H1 (cell line): ENCODE measurements around the gene NENF. TPM values are rescaled to one million over a fixed set of nuclear protein-coding genes. Genes with fewer than 3 reads are reported as not detected.

Experiments used
- CTCF ChIA-PET: fragments of 300-600 bp; sonication (Branson Sonifier 250); formaldehyde crosslinking; loops from one replicate; lab custom pipeline; 2021; ENCODE audit not compliant: partially characterized antibody; lab: Charles Lee
- POLR2A ChIA-PET: fragments of 300-600 bp; sonication (Branson Sonifier 250); formaldehyde crosslinking; loops from one replicate; lab custom pipeline; 2021; ENCODE audit warnings: inconsistent platforms; ENCODE audit not compliant: partially characterized antibody; lab: Charles Lee
- DNase-seq, 2 experiments: peaks; one replicate each; pipeline versions ENCODE4 v3.0.0 to v3.0.0-alpha.2; 2010 to 2022; ENCODE audit warnings: low spot score in 2 of 2, low read depth in 1 of 2, mixed read lengths in 1 of 2
- FAIRE-seq: peaks from 2 replicates; lab custom pipeline; 2011; peaks lifted over from hg19 to GRCh38; lab: Jason Lieb, UNC
- H2AFZ ChIP-seq: 2 replicates; pipeline ENCODE4 v1.8.1; 2012; ENCODE audit warnings: low read length, inconsistent platforms
- H2AK5ac ChIP-seq: 2 replicates; pipeline ENCODE4 v1.6.1; 2013; ENCODE audit warnings: low read depth, low read length
- H2BK120ac ChIP-seq: replicated peaks from 2 replicates; pipeline ENCODE3; 2013; ENCODE audit warnings: low read depth, low read length, inconsistent platforms
- H2BK12ac ChIP-seq: 2 replicates; pipeline ENCODE4 v1.6.1; 2013; ENCODE audit warnings: low read depth, low read length
- H2BK15ac ChIP-seq: 2 replicates; pipeline ENCODE4 v1.6.1; 2013; ENCODE audit warnings: low read length
- H2BK20ac ChIP-seq: 2 replicates; pipeline ENCODE4 v1.6.1; 2013; ENCODE audit warnings: low read length
- H2BK5ac ChIP-seq: 2 replicates; pipeline ENCODE4 v1.6.1; 2013; ENCODE audit warnings: low read depth, low read length
- H3K14ac ChIP-seq: 2 replicates; pipeline ENCODE4 v1.6.1; 2013; ENCODE audit warnings: inconsistent platforms; ENCODE audit not compliant: insufficient read length
- H3K18ac ChIP-seq: 2 replicates; pipeline ENCODE4 v1.6.1; 2013; ENCODE audit warnings: low read length; ENCODE audit errors: extremely low read depth
- H3K23ac ChIP-seq: 2 replicates; pipeline ENCODE4 v1.6.1; 2013; ENCODE audit warnings: inconsistent platforms; ENCODE audit not compliant: insufficient read length
- H3K23me2 ChIP-seq: 2 replicates; pipeline ENCODE4 v1.6.1; 2013; ENCODE audit warnings: low read depth, low read length
- H3K27ac ChIP-seq: 2 replicates; pipeline ENCODE4 v1.6.1; 2011; ENCODE audit warnings: low read depth, low read length, inconsistent platforms
- H3K27me3 ChIP-seq, 4 experiments: replicated peaks in 1 of 4; 1 replicate in 1 of 4; 2 replicates in 3 of 4; pipeline versions ENCODE4 v1.6.1 to v1.8.1; 2011 to 2013; ENCODE audit warnings: low read length in 3 of 4, mild to moderate bottlenecking in 3 of 4, inconsistent platforms in 2 of 4, mixed read lengths in 2 of 4, moderate library complexity in 1 of 4; ENCODE audit not compliant: control insufficient read depth in 3 of 4, insufficient read depth in 3 of 4; ENCODE audit errors: extremely low read depth in 1 of 4
- H3K36me3 ChIP-seq, 4 experiments: 2 replicates each; pipeline versions ENCODE4 v1.6.1 to v1.8.1; 2011 to 2013; ENCODE audit warnings: mild to moderate bottlenecking in 4 of 4, low read length in 3 of 4, moderate library complexity in 2 of 4, control low read depth in 1 of 4, inconsistent platforms in 1 of 4; ENCODE audit not compliant: insufficient read depth in 4 of 4, control insufficient read depth in 2 of 4
- H3K4ac ChIP-seq: replicated peaks from 2 replicates; pipeline ENCODE3; 2013; ENCODE audit warnings: low read length, low read depth, mixed read lengths, inconsistent platforms; ENCODE audit not compliant: insufficient read length
- H3K4me1 ChIP-seq, 4 experiments: replicated peaks in 1 of 4; 1 replicate in 1 of 4; 2 replicates in 3 of 4; pipeline versions ENCODE4 v1.6.1 to v1.8.1; 2011 to 2013; ENCODE audit warnings: low read length in 3 of 4, inconsistent platforms in 2 of 4, mixed read lengths in 1 of 4; ENCODE audit not compliant: insufficient read depth in 4 of 4, control insufficient read depth in 3 of 4
- H3K4me2 ChIP-seq, 2 experiments: 2 replicates each; pipeline versions ENCODE4 v1.6.1 to v1.8.1; 2011 to 2013; ENCODE audit warnings: low read depth in 2 of 2, low read length in 2 of 2, control low read depth in 1 of 2, inconsistent platforms in 1 of 2, mild to moderate bottlenecking in 1 of 2; ENCODE audit not compliant: insufficient read depth in 1 of 2
- H3K4me3 ChIP-seq, 4 experiments: fragments of 200-600, 300-600 bp in 1 of 4; sonication (generic), shearing (Covaris generic), sonication (Bioruptor Twin) in 1 of 4; 2 replicates each; pipeline versions ENCODE4 v1.5.1 to v1.8.1; 2011 to 2016; ENCODE audit warnings: low read length in 4 of 4, low read depth in 3 of 4, control low read depth in 2 of 4, inconsistent platforms in 2 of 4, mild to moderate bottlenecking in 2 of 4, mixed read lengths in 1 of 4, moderate library complexity in 1 of 4; ENCODE audit not compliant: insufficient read depth in 2 of 4; ENCODE audit errors: extremely low read depth in 1 of 4
- H3K56ac ChIP-seq: replicated peaks from 2 replicates; pipeline ENCODE3; 2013; ENCODE audit warnings: low read depth, mild to moderate bottlenecking, mixed read lengths, low read length, inconsistent platforms; ENCODE audit not compliant: insufficient read length
- H3K79me1 ChIP-seq: 2 replicates; pipeline ENCODE4 v1.6.1; 2013; ENCODE audit warnings: low read depth, low read length, control low read depth
- H3K79me2 ChIP-seq, 2 experiments: 2 replicates each; pipeline versions ENCODE4 v1.6.1 to v1.8.1; 2012 to 2013; ENCODE audit warnings: low read length in 2 of 2, mild to moderate bottlenecking in 2 of 2, inconsistent platforms in 1 of 2; ENCODE audit not compliant: insufficient read depth in 2 of 2, control insufficient read depth in 1 of 2
- H3K9ac ChIP-seq, 4 experiments: replicated peaks in 1 of 4; 1 replicate in 1 of 4; 2 replicates in 3 of 4; pipeline versions ENCODE4 v1.6.1 to v1.8.1; 2011 to 2013; ENCODE audit warnings: low read depth in 3 of 4, low read length in 3 of 4, control low read depth in 2 of 4, mild to moderate bottlenecking in 2 of 4, moderate library complexity in 2 of 4, inconsistent platforms in 1 of 4; ENCODE audit errors: extremely low read depth in 1 of 4
- H3K9me3 ChIP-seq, 2 experiments: 2 replicates each; pipeline versions ENCODE4 v1.6.1 to v1.8.1; 2012 to 2013; ENCODE audit warnings: mild to moderate bottlenecking in 2 of 2, moderate library complexity in 2 of 2, control low read depth in 1 of 2, inconsistent platforms in 1 of 2, low read depth in 1 of 2, low read length in 1 of 2, mixed read lengths in 1 of 2; ENCODE audit not compliant: insufficient read depth in 2 of 2
- H4K20me1 ChIP-seq, 2 experiments: replicated peaks in 1 of 2; 2 replicates each; pipeline versions ENCODE3 to v1.8.1; 2011 to 2013; ENCODE audit warnings: inconsistent platforms in 2 of 2, low read length in 2 of 2, mild to moderate bottlenecking in 1 of 2; ENCODE audit not compliant: insufficient read depth in 2 of 2, control insufficient read depth in 1 of 2
- H4K5ac ChIP-seq: 2 replicates; pipeline ENCODE4 v1.6.1; 2013; ENCODE audit warnings: low read length, low read depth, mixed read lengths, inconsistent platforms; ENCODE audit not compliant: insufficient read length
- H4K8ac ChIP-seq: 2 replicates; pipeline ENCODE4 v1.8.0; 2013; ENCODE audit warnings: mild to moderate bottlenecking, moderate library complexity, low read length, inconsistent platforms; ENCODE audit not compliant: insufficient read depth; ENCODE audit errors: extremely low read depth
- H4K91ac ChIP-seq: replicated peaks from 2 replicates; pipeline ENCODE3; 2013; ENCODE audit warnings: low read length, mixed read lengths, inconsistent platforms; ENCODE audit not compliant: insufficient read length
- HDAC6 ChIP-seq: IDR thresholded peaks from one replicate; pipeline ENCODE4 v1.7.1; 2012; ENCODE audit warnings: low read depth, mild to moderate bottlenecking, inconsistent platforms, low read length, moderate library complexity
- PHF8 ChIP-seq: fragments of 200-600 bp; sonication (generic); conservative IDR thresholded peaks from 2 replicates; pipeline ENCODE4 v1.7.1; 2012; ENCODE audit warnings: low read depth, mild to moderate bottlenecking, inconsistent platforms, low read length, moderate library complexity
- SP2 ChIP-seq: IDR thresholded peaks from 2 replicates; pipeline ENCODE4 v1.6.1; 2012; ENCODE audit warnings: mild to moderate bottlenecking, low read length, inconsistent platforms
- TAF7 ChIP-seq: optimal IDR thresholded peaks from 2 replicates; pipeline ENCODE3; 2011; ENCODE audit warnings: low read depth, mild to moderate bottlenecking, inconsistent platforms, low read length, moderate library complexity, borderline replicate concordance
- WGBS, 2 experiments: shearing (Covaris generic) in 1 of 2; methylation state at CpG; one replicate each; pipeline versions ENCODE4 v1.1.6 to v1.1.7; 2013 to 2015; ENCODE audit warnings: low lambda C conversion rate in 2 of 2, mixed read lengths in 2 of 2, inconsistent platforms in 1 of 2, low coverage in 1 of 2, missing lambda C conversion rate in 1 of 2; ENCODE audit not compliant: insufficient replicate concordance in 2 of 2, insufficient coverage in 1 of 2, insufficient read length in 1 of 2; ENCODE audit errors: extremely low coverage in 1 of 2, missing lambda C conversion rate in 1 of 2; 5-methylcytosine and 5-hydroxymethylcytosine counted together
- polyA plus RNA-seq, 7 experiments: library from polyadenylated mRNA; depleted of rRNA in 3 of 7; stranded (reverse) in 5 of 7; unstranded in 2 of 7; fragments of >200 nt in 5 of 7; fragments of 200-250 nt in 2 of 7; gene quantifications; 1 replicate in 5 of 7; 2 replicates in 1 of 7; 4 replicates in 1 of 7; pipeline versions ENCODE4 v1.2.1 to v1.2.3, GENCODE V29; 2011 to 2013; ENCODE audit warnings: missing spikeins in 2 of 7, mixed read lengths in 2 of 7
- total RNA-seq: library from RNA; stranded (reverse); fragmentation: NEBNext Ultra II Directional; extraction: Animal tissue kit (Norgen Biotek cat#: 25700); gene quantifications from 2 replicates; pipeline ENCODE4 v1.2.1, GENCODE V29; 2021
- TF ChIP-seq, protein P1 (sequence below): IDR thresholded peaks from 2 replicates; pipeline ENCODE4 v1.6.1; 2011; ENCODE audit warnings: low read depth, mild to moderate bottlenecking, low read length; ENCODE audit not compliant: insufficient read depth

The NENF gene
- total and polyA plus RNA-seq, 2 of the 8 experiments (the other 6 are each of a cell fraction or from before 2014, with no cell fraction given): 27.0 to 28.0 TPM

DNA sequence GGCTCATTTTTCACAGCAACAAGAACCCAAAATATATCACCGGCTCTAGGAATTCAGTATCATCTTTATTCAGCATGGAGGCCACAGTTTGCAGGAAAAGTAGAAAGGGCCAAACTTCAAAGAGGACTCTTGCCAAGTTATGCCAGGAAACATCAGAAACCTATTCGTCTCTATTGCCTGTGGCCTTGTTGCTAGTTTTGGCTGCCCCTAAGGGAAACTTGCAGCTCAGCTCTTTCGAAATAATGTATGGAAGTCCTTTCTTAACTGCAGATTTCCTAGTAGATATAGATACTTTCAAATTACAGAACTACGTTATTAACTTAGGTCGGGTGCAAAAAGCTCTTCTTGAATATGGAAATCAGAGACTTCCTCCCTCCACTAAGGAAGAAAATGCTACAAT, 4.2 kb upstream of the NENF start:
- Histone ChIP-seq H2BK15ac (no peak overlapping the region), H3K4me2 (no peak overlapping the region), H2BK12ac (no peak overlapping the region), H3K9ac (no peak overlapping the region), H3K56ac (no peak overlapping the region), H3K4ac (no peak overlapping the region), H3K23ac (no peak overlapping the region), H3K4me3 (no peak overlapping the region), H3K9me3 (no peaks in the 10 kb centered on the region), H3K4me1 (peaks cover 2 to 5% (median 3%) of the 10 kb centered on the region in 4 experiments; a peak in 3 of 7 replicates), H3K27ac (no peak overlapping the region), H2AK5ac (no peak overlapping the region), H3K27me3 (no peaks in the 10 kb centered on the region; a peak in 1 of 7 replicates), H2AFZ (no peak overlapping the region), H4K5ac (no peak overlapping the region), H2BK120ac (no peak overlapping the region), H4K8ac (no peak overlapping the region), H3K14ac (no peak overlapping the region), H3K23me2 (peaks cover 2% of the 10 kb centered on the region; the same call in 1 of the 2 replicates), H2BK20ac (no peak overlapping the region), H3K79me2 (no peaks in the 10 kb centered on the region; a peak in 1 of 4 replicates), H3K36me3 (no peaks in the 10 kb centered on the region), H4K91ac (no peak overlapping the region), H3K79me1 (no peaks in the 10 kb centered on the region), H4K20me1 (no peaks in the 10 kb centered on the region), H2BK5ac (no peak overlapping the region), H3K18ac (no peak overlapping the region)
- FAIRE-seq (no peak), DNase-seq (no peak)
- ChIA-PET POLR2A (interaction anchor here (1.2 kb wide), 1 partner anchor 180 kb away, joined by 4 read pairs; the partner anchor contains the start of gene ATF3), CTCF (interaction anchor here (1.4 to 7.8 kb wide), 2 partner anchors 27 to 237 kb away, joined by 4 to 71 read pairs; no protein-coding TSS in a partner anchor)
- WGBS, 2 experiments: 76% methylated on average over 5 of the region's 5 CpGs; no CpG with 5 or more reads in 1 of the 2 experiments
- TF ChIP-seq SP2: no peak
- TF ChIP-seq, protein P1, sequence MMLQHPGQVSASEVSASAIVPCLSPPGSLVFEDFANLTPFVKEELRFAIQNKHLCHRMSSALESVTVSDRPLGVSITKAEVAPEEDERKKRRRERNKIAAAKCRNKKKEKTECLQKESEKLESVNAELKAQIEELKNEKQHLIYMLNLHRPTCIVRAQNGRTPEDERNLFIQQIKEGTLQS: no peak
- TF ChIP-seq HDAC6: no peak
- no peak for TF ChIP-seq PHF8
- TF ChIP-seq TAF7: no peak
